GM10266 (cell line): ENCODE measurements around the gene LRP2.

ENCODE experiments used
- DNase-seq: peaks from one replicate; pipeline ENCODE4 v3.0.0; 2012; ENCODE audit errors: extremely low spot score
- CTCF ChIP-seq: IDR thresholded peaks from 2 replicates; pipeline ENCODE4 v1.5.1; 2012; ENCODE audit warnings: mild to moderate bottlenecking, low read depth; ENCODE audit not compliant: control insufficient read depth, insufficient read depth; ENCODE audit errors: missing control alignments

The LRP2 gene

GRCh38 chr2:169172914-169173313 is 189.4 kb downstream of the LRP2 start:
- no peak for DNase-seq
- TF ChIP-seq CTCF = no peak

GRCh38 chr2:169172151-169172735 is 190.1 kb downstream of the LRP2 start:
- TF ChIP-seq CTCF = no peak

GRCh38 chr2:169165791-169166190 is 196.5 kb downstream of the LRP2 start:
- no peak for DNase-seq
- no peak for TF ChIP-seq CTCF

More at GRCh38 chr2:169172151-169172735, 190.1 kb downstream of the LRP2 start:
- DNase-seq = no peak

GRCh38 chr2:169164311-169164710 is 198.0 kb downstream of the LRP2 start:
- no peak for TF ChIP-seq CTCF
- no peak for DNase-seq

- DNase-seq = no peak
- TF ChIP-seq CTCF = no peak
Measured at GRCh38 chr2:169162613-169163012, 199.7 kb downstream of the LRP2 start.

- no peak for DNase-seq
- no peak for TF ChIP-seq CTCF
Measured at GRCh38 chr2:169160926-169161481, 201.3 kb downstream of the LRP2 start.

GRCh38 chr2:169159686-169160085 is 202.6 kb downstream of the LRP2 start:
- TF ChIP-seq CTCF = no peak
- no peak for DNase-seq
